Liver (tissue), 9 donors: ENCODE results near the gene GPS2. TPM values are rescaled to one million over a fixed set of nuclear protein-coding genes. Genes with fewer than 3 reads are reported as not detected.

Source experiments
- DNase-seq: peaks from one replicate; pipeline ENCODE4 v3.0.0-alpha.2; 2017; ENCODE audit warnings: low spot score
- H3K27ac ChIP-seq, 2 donors: one replicate each; pipeline ENCODE4 v1.7.0; 2013; ENCODE audit warnings: inconsistent platforms in 2 of 2, low read length in 2 of 2, control low read depth in 1 of 2, low read depth in 1 of 2, mild to moderate bottlenecking in 1 of 2
- H3K27me3 ChIP-seq, 4 donors: one replicate each; pipeline versions ENCODE4 v1.6.1 to v1.7.0; 2013; ENCODE audit warnings: low read length in 3 of 4, inconsistent platforms in 1 of 4, mild to moderate bottlenecking in 1 of 4, moderate library complexity in 1 of 4; ENCODE audit not compliant: control insufficient read depth in 4 of 4, insufficient read depth in 4 of 4
- H3K36me3 ChIP-seq, 4 donors: one replicate each; pipeline versions ENCODE4 v1.6.1 to v1.7.0; 2013; ENCODE audit warnings: low read length in 3 of 4, mild to moderate bottlenecking in 3 of 4, low read depth in 1 of 4, moderate library complexity in 1 of 4; ENCODE audit not compliant: control insufficient read depth in 4 of 4, insufficient read depth in 3 of 4
- H3K4me1 ChIP-seq, 4 donors: one replicate each; pipeline versions ENCODE4 v1.6.1 to v1.7.0; 2013; ENCODE audit warnings: low read length in 3 of 4, mild to moderate bottlenecking in 3 of 4, moderate library complexity in 1 of 4; ENCODE audit not compliant: control insufficient read depth in 4 of 4, insufficient read depth in 4 of 4
- H3K4me3 ChIP-seq, 3 donors: one replicate each; pipeline versions ENCODE4 v1.6.1 to v1.7.0; 2013; ENCODE audit warnings: low read length in 3 of 3, control low read depth in 1 of 3, low read depth in 1 of 3, mild to moderate bottlenecking in 1 of 3
- H3K9ac ChIP-seq, 2 donors: one replicate each; pipeline ENCODE4 v1.7.0; 2013; ENCODE audit warnings: low read length in 2 of 2, mild to moderate bottlenecking in 2 of 2, moderate library complexity in 2 of 2, control low read depth in 1 of 2, low read depth in 1 of 2
- H3K9me3 ChIP-seq, 4 donors: one replicate each; pipeline versions ENCODE4 v1.6.1 to v1.7.0; 2013; ENCODE audit warnings: low read length in 3 of 4; ENCODE audit not compliant: control insufficient read depth in 4 of 4
- FOXA1 ChIP-seq: IDR thresholded peaks from 2 replicates; pipeline ENCODE4 v1.6.1; 2016; ENCODE audit warnings: antibody characterized with exemption
- FOXA2 ChIP-seq: IDR thresholded peaks from 2 replicates; pipeline ENCODE4 v1.6.1; 2016; ENCODE audit warnings: antibody characterized with exemption
- HNF4A ChIP-seq, 2 donors: conservative IDR thresholded peaks; 2 replicates each; pipeline ENCODE4 v1.6.1; 2016; ENCODE audit warnings: antibody characterized with exemption in 2 of 2, mild to moderate bottlenecking in 2 of 2
- HNF4G ChIP-seq: IDR thresholded peaks from 2 replicates; pipeline ENCODE4 v1.6.1; 2016; ENCODE audit warnings: antibody characterized with exemption
- JUND ChIP-seq, 2 donors: IDR thresholded peaks; 2 replicates each; pipeline ENCODE4 v1.6.1; 2016; ENCODE audit warnings: antibody characterized with exemption in 2 of 2
- NR2F2 ChIP-seq: IDR thresholded peaks from 2 replicates; pipeline ENCODE4 v1.6.1; 2016; ENCODE audit warnings: antibody characterized with exemption
- SP1 ChIP-seq: IDR thresholded peaks from 2 replicates; pipeline ENCODE4 v1.6.1; 2018; ENCODE audit warnings: antibody characterized with exemption, mild to moderate bottlenecking
- TAF1 ChIP-seq: conservative IDR thresholded peaks from 2 replicates; pipeline ENCODE4 v1.6.1; 2016; ENCODE audit warnings: antibody characterized with exemption, mild to moderate bottlenecking
- YY1 ChIP-seq: IDR thresholded peaks from 2 replicates; pipeline ENCODE4 v1.6.1; 2016; ENCODE audit warnings: antibody characterized with exemption, mild to moderate bottlenecking
- WGBS: extraction: QIAGEN DNeasy Blood & Tissue Kit; methylation state at CpG from one replicate; pipeline ENCODE4 v1.1.7; 2013; 5-methylcytosine and 5-hydroxymethylcytosine counted together
- polyA plus RNA-seq, 2 donors: library from polyadenylated mRNA; stranded (reverse) in 1 of 2; unstranded in 1 of 2; fragments of 200-250 nt in 1 of 2; fragments of >200 nt in 1 of 2; fragmentation: Nextera tagmentation in 1 of 2; extraction: Ambion mirVana in 1 of 2; gene quantifications; one replicate each; pipeline versions ENCODE4 v1.2.1 to v1.2.3, GENCODE V29; 2013 to 2015
- total RNA-seq, 2 donors: library from RNA; depleted of rRNA; stranded (reverse); fragments of >200 nt; gene quantifications; one replicate each; pipeline ENCODE4 v1.2.3, GENCODE V29; 2014
- TF ChIP-seq, protein P1 (sequence below): IDR thresholded peaks from 2 replicates; pipeline ENCODE4 v1.6.1; 2016; ENCODE audit warnings: antibody characterized with exemption, mild to moderate bottlenecking
- TF ChIP-seq, protein P2 (sequence below): IDR thresholded peaks from 2 replicates; pipeline ENCODE4 v1.6.1; 2016; ENCODE audit warnings: antibody characterized with exemption
- TF ChIP-seq, protein P3 (sequence below): IDR thresholded peaks from 2 replicates; pipeline ENCODE4 v1.6.1; 2016; ENCODE audit warnings: antibody characterized with exemption
- TF ChIP-seq, protein P4 (sequence below): IDR thresholded peaks from 2 replicates; pipeline ENCODE4 v1.6.1; 2016; ENCODE audit warnings: antibody characterized with exemption
- donor health status: healthy.
- donor health status: healthy.
- donor health status: healthy.
- donor health status: healthy.
- donor health status: healthy.

Gene GPS2
- total and polyA plus RNA-seq, 4 donors, result 20.8 to 43.1 (median 22.8) TPM

DNA sequence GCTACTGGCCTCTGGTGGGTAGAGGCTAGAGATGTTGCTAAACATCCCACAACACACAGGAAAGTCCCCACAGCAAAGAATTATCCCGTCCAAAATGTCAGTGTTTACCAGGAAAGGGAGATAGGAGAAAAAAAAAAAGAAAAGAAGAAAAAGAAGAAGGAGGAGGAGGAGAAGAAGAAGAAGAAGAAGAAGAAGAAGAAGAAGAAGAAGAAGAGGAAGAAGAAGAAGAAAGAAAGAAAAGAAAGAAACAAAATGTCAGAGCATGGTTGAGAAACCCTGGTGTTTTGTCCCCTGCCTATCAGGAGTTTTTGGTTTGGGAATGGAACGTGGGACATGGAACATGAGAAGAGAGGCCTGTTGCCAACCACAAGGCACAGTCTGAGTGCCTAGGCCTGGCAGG is 42.2 kb upstream of the GPS2 start:
- no peaks in the 10 kb centered on the region for H3K9me3 ChIP-seq
- no peaks in the 10 kb centered on the region for H3K36me3 ChIP-seq
- TF ChIP-seq, protein P1, sequence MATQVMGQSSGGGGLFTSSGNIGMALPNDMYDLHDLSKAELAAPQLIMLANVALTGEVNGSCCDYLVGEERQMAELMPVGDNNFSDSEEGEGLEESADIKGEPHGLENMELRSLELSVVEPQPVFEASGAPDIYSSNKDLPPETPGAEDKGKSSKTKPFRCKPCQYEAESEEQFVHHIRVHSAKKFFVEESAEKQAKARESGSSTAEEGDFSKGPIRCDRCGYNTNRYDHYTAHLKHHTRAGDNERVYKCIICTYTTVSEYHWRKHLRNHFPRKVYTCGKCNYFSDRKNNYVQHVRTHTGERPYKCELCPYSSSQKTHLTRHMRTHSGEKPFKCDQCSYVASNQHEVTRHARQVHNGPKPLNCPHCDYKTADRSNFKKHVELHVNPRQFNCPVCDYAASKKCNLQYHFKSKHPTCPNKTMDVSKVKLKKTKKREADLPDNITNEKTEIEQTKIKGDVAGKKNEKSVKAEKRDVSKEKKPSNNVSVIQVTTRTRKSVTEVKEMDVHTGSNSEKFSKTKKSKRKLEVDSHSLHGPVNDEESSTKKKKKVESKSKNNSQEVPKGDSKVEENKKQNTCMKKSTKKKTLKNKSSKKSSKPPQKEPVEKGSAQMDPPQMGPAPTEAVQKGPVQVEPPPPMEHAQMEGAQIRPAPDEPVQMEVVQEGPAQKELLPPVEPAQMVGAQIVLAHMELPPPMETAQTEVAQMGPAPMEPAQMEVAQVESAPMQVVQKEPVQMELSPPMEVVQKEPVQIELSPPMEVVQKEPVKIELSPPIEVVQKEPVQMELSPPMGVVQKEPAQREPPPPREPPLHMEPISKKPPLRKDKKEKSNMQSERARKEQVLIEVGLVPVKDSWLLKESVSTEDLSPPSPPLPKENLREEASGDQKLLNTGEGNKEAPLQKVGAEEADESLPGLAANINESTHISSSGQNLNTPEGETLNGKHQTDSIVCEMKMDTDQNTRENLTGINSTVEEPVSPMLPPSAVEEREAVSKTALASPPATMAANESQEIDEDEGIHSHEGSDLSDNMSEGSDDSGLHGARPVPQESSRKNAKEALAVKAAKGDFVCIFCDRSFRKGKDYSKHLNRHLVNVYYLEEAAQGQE, result no peak
- TF ChIP-seq, protein P2, sequence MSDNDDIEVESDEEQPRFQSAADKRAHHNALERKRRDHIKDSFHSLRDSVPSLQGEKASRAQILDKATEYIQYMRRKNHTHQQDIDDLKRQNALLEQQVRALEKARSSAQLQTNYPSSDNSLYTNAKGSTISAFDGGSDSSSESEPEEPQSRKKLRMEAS, result no peak
- TF ChIP-seq TAF1 (no peak), YY1 (no peak)
- no peak overlapping the region for H3K4me3 ChIP-seq
- no peak overlapping the region for H3K27ac ChIP-seq
- H3K9ac ChIP-seq, result no peak overlapping the region
- WGBS, result 76% methylated on average over 2 of the region's 2 CpGs
- H3K27me3 ChIP-seq, result no peaks in the 10 kb centered on the region
- no peak for DNase-seq
- peaks cover 4 to 13% (median 6%) of the 10 kb centered on the region in 4 donors for H3K4me1 ChIP-seq

DNA sequence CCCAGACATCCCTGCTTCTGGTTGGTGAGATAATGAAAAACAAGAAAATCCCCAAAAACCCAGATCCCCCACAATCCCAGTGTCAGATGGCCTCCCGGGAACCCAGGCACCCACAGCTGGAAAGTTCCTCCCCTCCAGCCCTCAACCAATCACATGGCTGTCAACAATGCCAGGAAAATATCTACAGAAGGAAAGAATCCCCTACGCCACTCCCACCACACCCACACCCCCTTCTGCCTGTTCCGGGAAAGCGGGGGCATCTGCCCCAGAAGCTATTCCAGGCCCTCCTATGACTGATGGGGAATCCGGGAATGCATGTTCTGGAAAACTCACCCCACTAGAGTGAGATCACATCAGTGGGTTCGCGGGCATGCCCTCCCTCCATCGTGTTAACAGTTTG is 41.6 kb upstream of the GPS2 start:
- 70% methylated on average over 8 of the region's 8 CpGs for WGBS
- Histone ChIP-seq H3K27ac (no peak overlapping the region), H3K36me3 (no peaks in the 10 kb centered on the region), H3K27me3 (no peaks in the 10 kb centered on the region), H3K4me3 (no peak overlapping the region), H3K4me1 (peaks cover 4 to 15% (median 8%) of the 10 kb centered on the region in 4 donors), H3K9ac (no peak overlapping the region), H3K9me3 (no peaks in the 10 kb centered on the region)
- no peak for DNase-seq
- no peak for TF ChIP-seq FOXA1
- TF ChIP-seq, protein P2, result no peak
- no peak for TF ChIP-seq HNF4G
- no peak for TF ChIP-seq NR2F2
- no peak for TF ChIP-seq YY1
- no peak for TF ChIP-seq HNF4A (conservative IDR thresholded peaks at IDR 0.05)
- TF ChIP-seq FOXA2, result no peak
- TF ChIP-seq, protein P3, sequence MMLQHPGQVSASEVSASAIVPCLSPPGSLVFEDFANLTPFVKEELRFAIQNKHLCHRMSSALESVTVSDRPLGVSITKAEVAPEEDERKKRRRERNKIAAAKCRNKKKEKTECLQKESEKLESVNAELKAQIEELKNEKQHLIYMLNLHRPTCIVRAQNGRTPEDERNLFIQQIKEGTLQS, result no peak
- no peak for TF ChIP-seq SP1
- TF ChIP-seq, protein P1, result no peak
- no peak for TF ChIP-seq JUND (IDR thresholded peaks at IDR 0.05)
- TF ChIP-seq, protein P4, sequence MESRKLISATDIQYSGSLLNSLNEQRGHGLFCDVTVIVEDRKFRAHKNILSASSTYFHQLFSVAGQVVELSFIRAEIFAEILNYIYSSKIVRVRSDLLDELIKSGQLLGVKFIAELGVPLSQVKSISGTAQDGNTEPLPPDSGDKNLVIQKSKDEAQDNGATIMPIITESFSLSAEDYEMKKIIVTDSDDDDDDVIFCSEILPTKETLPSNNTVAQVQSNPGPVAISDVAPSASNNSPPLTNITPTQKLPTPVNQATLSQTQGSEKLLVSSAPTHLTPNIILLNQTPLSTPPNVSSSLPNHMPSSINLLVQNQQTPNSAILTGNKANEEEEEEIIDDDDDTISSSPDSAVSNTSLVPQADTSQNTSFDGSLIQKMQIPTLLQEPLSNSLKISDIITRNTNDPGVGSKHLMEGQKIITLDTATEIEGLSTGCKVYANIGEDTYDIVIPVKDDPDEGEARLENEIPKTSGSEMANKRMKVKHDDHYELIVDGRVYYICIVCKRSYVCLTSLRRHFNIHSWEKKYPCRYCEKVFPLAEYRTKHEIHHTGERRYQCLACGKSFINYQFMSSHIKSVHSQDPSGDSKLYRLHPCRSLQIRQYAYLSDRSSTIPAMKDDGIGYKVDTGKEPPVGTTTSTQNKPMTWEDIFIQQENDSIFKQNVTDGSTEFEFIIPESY, result no peak
